Tibial nerve (tissue), 4 donors: ENCODE results near the gene TTC14.

ENCODE experiments used
- EP300 ChIP-seq, 2 donors: sonication (generic); formaldehyde crosslinking; IDR thresholded peaks; one replicate each; pipeline ENCODE4 v1.6.1; 2017; ENCODE audit warnings: antibody characterized with exemption in 2 of 2, mild to moderate bottlenecking in 1 of 2
- POLR2A ChIP-seq, 2 donors: fragments of 450-650 bp; IDR thresholded peaks; one replicate each; pipeline ENCODE4 v1.6.1; 2017; ENCODE audit warnings: antibody characterized with exemption in 2 of 2, mild to moderate bottlenecking in 2 of 2, moderate library complexity in 2 of 2
- TF ChIP-seq, protein P1 (sequence below), 5 experiments: fragments of 200-600 bp in 3 of 5; fragments of 450-650 bp in 2 of 5; sonication (generic) in 3 of 5; IDR thresholded peaks; one replicate each; pipeline ENCODE4 v1.5.1; 2016 to 2019; ENCODE audit warnings: antibody characterized with exemption in 5 of 5, mild to moderate bottlenecking in 3 of 5, moderate library complexity in 2 of 5

DNA sequence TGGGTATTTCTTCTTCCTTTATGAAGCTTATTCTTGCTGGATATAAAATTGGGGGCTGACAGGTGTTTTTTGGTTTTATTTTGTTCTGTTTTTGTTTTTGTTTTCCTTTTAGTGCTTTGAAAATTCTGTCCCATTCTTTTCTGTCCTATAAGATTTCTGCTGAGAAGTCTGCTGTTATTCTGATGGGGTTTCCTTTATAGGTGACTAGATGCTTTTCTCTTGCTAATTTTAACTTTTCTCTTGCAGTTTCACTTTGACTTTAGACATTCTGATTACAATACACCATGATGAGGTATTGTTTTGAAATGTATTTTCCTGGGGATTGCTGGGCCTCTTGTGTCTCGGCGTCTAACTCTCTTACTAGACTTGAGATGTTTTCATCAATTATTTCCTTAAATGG, 22.8 kb downstream of the TTC14 start:
- TF ChIP-seq POLR2A (IDR thresholded peaks at IDR 0.05) (no peak), EP300 (IDR thresholded peaks at IDR 0.05) (no peak)
- TF ChIP-seq, protein P1, sequence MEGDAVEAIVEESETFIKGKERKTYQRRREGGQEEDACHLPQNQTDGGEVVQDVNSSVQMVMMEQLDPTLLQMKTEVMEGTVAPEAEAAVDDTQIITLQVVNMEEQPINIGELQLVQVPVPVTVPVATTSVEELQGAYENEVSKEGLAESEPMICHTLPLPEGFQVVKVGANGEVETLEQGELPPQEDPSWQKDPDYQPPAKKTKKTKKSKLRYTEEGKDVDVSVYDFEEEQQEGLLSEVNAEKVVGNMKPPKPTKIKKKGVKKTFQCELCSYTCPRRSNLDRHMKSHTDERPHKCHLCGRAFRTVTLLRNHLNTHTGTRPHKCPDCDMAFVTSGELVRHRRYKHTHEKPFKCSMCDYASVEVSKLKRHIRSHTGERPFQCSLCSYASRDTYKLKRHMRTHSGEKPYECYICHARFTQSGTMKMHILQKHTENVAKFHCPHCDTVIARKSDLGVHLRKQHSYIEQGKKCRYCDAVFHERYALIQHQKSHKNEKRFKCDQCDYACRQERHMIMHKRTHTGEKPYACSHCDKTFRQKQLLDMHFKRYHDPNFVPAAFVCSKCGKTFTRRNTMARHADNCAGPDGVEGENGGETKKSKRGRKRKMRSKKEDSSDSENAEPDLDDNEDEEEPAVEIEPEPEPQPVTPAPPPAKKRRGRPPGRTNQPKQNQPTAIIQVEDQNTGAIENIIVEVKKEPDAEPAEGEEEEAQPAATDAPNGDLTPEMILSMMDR (IDR thresholded peaks at IDR 0.05): no peak
